Osteoblast (primary cell): ENCODE results near the gene CYSRT1. TPM values are rescaled to one million over a fixed set of nuclear protein-coding genes. Genes with fewer than 3 reads are reported as not detected.

Experiments
- DNase-seq: peaks from one replicate; pipeline ENCODE4 v3.0.0; 2011; ENCODE audit warnings: low spot score, mixed read lengths; ENCODE audit not compliant: insufficient read length; ENCODE audit errors: missing footprints
- H2AFZ ChIP-seq: 2 replicates; pipeline ENCODE4 v1.6.0; 2011; ENCODE audit warnings: mild to moderate bottlenecking, low read length
- H3K27ac ChIP-seq: 2 replicates; pipeline ENCODE4 v1.5.1; 2011; ENCODE audit warnings: mild to moderate bottlenecking, low read depth, low read length, moderate library complexity
- H3K27me3 ChIP-seq: 2 replicates; pipeline ENCODE4 v1.6.0; 2012; ENCODE audit warnings: mild to moderate bottlenecking, control low read depth, inconsistent platforms, low read length, moderate library complexity; ENCODE audit not compliant: insufficient read depth
- H3K36me3 ChIP-seq: 2 replicates; pipeline ENCODE4 v1.5.1; 2011; ENCODE audit warnings: mild to moderate bottlenecking, low read length, control low read depth, moderate library complexity; ENCODE audit not compliant: insufficient read depth
- H3K4me1 ChIP-seq: 2 replicates; pipeline ENCODE4 v1.5.1; 2011; ENCODE audit warnings: mild to moderate bottlenecking, low read length, control low read depth, moderate library complexity; ENCODE audit not compliant: insufficient read depth
- H3K4me2 ChIP-seq: 2 replicates; pipeline ENCODE4 v1.6.0; 2011; ENCODE audit warnings: mild to moderate bottlenecking, low read length; ENCODE audit not compliant: insufficient read depth
- H3K4me3 ChIP-seq: fragments of 200-600 bp; sonication (generic); 3 replicates; pipeline ENCODE4 v1.5.1; 2012; ENCODE audit warnings: mild to moderate bottlenecking, low read length, inconsistent platforms; ENCODE audit not compliant: insufficient read depth
- H3K79me2 ChIP-seq: 2 replicates; pipeline ENCODE4 v1.6.0; 2012; ENCODE audit warnings: mild to moderate bottlenecking, low read length, control low read depth, inconsistent platforms; ENCODE audit not compliant: insufficient read depth
- H3K9me3 ChIP-seq: 2 replicates; pipeline ENCODE4 v1.5.1; 2011; ENCODE audit warnings: low read depth, low read length, control low read depth
- H4K20me1 ChIP-seq: 2 replicates; pipeline ENCODE4 v1.6.0; 2012; ENCODE audit warnings: mild to moderate bottlenecking, low read length, control low read depth; ENCODE audit not compliant: insufficient read depth
- CTCF ChIP-seq: IDR thresholded peaks from 2 replicates; pipeline ENCODE4 v1.5.1; 2011; ENCODE audit warnings: mild to moderate bottlenecking, low read depth, low read length, moderate library complexity; ENCODE audit errors: extremely low read depth
- total RNA-seq: library from RNA; depleted of rRNA; stranded (reverse); fragments of >200 nt; gene quantifications from 2 replicates; pipeline ENCODE4 v1.2.3, GENCODE V29; 2012

CYSRT1 gene
- total RNA-seq, 1 donor: 1.1 TPM

- H3K27ac ChIP-seq: no peak overlapping the region
- H3K79me2 ChIP-seq: peaks cover 3% of the 10 kb centered on the region
These were observed 25.6 kb downstream of the CYSRT1 start for GRCh38 chr9:137250329-137251193.

GRCh38 chr9:137251194-137251461 is 26.2 kb downstream of the CYSRT1 start, which contains the start of gene STPG3:
Gene STPG3, plus strand, starts transcription at chr9:137251286. Its CDS starts 1 bp downstream, at chr9:137251287.
- Histone ChIP-seq H3K36me3 (no peaks in the 10 kb centered on the region), H3K79me2 (peaks cover 8% of the 10 kb centered on the region), H3K27me3 (peaks cover 5% of the 10 kb centered on the region), H3K9me3 (no peaks in the 10 kb centered on the region), H3K4me3 (no peak within 1 kb of the TSS), H3K4me1 (peaks cover 9% of the 10 kb centered on the region), H3K27ac (no peak within 1 kb of the TSS), H2AFZ (no peak within 1 kb of the TSS), H3K4me2 (no peak within 1 kb of the TSS), H4K20me1 (peaks cover 4% of the 10 kb centered on the region)
- peak; percentile 92 for DNase-seq
- TF ChIP-seq CTCF: no peak

More at GRCh38 chr9:137250329-137251193, 25.6 kb downstream of the CYSRT1 start:
- H3K4me1 ChIP-seq: peaks cover 4% of the 10 kb centered on the region
- H2AFZ ChIP-seq: no peak overlapping the region
- no peak for TF ChIP-seq CTCF
- no peaks in the 10 kb centered on the region for H4K20me1 ChIP-seq
- no peaks in the 10 kb centered on the region for H3K9me3 ChIP-seq
- H3K36me3 ChIP-seq: no peaks in the 10 kb centered on the region
- no peak overlapping the region for H3K4me3 ChIP-seq
- DNase-seq: peak; percentile 81
- H3K27me3 ChIP-seq: peaks cover 5% of the 10 kb centered on the region
- H3K4me2 ChIP-seq: no peak overlapping the region

- Histone ChIP-seq H3K4me3 (no peak overlapping the region), H3K27me3 (peaks cover 5% of the 10 kb centered on the region)
These were observed 26.7 kb downstream of the CYSRT1 start for GRCh38 chr9:137251490-137252268.

More at GRCh38 chr9:137251490-137252268, 26.7 kb downstream of the CYSRT1 start:
- Histone ChIP-seq H4K20me1 (peaks cover 10% of the 10 kb centered on the region), H3K27ac (no peak overlapping the region), H3K36me3 (peaks cover 3% of the 10 kb centered on the region), H3K4me2 (no peak overlapping the region), H3K4me1 (peaks cover 13% of the 10 kb centered on the region), H3K9me3 (no peaks in the 10 kb centered on the region), H2AFZ (no peak overlapping the region), H3K79me2 (peaks cover 14% of the 10 kb centered on the region)
- TF ChIP-seq CTCF: no peak
- peak; percentile 88 for DNase-seq
